Measurements from ENCODE around the gene ZNF497. TPM values are rescaled to one million over a fixed set of nuclear protein-coding genes. Genes with fewer than 3 reads are reported as not detected.

Gene ZNF497
- polyA plus RNA-seq, 12 donors: 1.6 to 3.0 (median 1.9) TPM; not detected in 2

DNA sequence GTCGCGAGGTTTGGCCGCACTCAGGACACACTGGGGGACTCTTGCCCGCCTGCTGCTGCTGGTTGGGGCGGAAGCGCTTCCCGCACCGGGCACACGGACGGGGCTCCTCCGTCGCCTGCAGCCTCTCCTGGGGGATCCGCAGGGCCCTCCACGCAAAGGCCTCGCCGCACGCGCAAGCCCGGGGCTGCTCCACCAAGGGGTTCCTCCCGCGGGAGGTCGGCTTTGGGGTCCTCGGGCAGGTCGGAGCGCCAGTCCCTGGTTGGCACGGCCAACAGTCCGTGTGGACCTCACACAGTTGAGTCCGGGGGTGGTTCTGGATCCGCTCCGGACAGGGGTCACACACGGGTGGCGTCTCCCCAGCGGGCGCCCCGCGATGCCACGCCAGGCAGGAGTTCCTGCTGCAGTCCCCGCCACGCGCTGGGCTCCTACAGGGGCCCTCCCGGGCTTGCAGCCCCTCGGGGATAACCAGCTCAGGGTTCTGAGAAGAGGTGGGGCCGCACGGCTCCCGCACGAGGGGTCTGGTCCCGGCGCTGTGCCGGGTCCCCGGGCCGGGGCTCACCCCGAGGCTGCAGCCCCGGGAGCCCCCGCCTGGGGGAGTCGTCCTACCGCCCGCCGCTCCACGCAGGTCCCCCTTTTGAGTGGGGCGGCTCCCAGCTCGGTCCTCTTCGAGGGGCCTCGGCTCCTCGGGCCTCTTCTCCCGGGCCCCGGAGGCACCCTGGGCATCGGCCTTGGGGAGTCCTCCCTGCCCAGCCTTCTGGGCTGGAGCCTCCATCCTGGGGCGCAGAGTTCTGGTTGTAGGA, 6.2 kb upstream of the ZNF497 start:
- DNase-seq: no peak

DNA sequence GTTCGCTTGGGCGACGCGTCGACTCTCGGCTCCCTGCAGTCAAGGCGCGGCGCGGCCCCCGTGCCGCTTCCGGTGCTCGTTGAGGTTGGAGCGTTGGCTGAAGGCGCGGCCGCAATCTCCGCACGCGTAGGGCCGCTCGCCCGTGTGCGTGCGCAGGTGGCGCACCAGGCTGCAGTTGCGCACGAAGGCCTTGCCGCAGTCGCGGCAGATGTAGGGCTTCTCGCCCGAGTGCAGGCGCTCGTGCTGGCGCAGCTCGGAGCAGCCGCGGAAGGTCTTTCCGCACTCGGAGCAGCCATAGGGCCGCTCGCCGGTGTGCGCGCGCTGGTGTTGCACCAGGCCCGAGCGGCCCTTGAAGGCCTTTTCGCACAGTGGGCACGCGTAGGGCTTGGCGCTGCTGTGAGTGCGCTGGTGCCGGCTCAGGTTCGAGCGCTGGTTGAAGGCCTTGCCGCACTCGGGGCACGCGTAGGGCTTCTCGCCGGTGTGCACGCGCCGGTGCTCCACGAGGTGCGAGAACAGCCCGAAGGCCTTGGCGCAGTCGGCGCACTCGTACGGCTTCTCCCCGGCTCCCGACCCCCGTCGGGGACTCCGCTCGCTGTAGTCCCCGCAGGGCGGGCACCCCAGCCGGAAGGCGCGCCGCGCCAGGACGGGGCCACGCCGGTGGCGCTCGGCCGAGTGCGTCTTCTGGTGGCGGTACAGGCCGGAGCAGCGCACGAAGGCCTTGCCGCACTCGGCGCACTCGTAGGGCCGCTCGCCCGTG, 5.3 kb upstream of the ZNF497 start:
- DNase-seq: no peak

DNA sequence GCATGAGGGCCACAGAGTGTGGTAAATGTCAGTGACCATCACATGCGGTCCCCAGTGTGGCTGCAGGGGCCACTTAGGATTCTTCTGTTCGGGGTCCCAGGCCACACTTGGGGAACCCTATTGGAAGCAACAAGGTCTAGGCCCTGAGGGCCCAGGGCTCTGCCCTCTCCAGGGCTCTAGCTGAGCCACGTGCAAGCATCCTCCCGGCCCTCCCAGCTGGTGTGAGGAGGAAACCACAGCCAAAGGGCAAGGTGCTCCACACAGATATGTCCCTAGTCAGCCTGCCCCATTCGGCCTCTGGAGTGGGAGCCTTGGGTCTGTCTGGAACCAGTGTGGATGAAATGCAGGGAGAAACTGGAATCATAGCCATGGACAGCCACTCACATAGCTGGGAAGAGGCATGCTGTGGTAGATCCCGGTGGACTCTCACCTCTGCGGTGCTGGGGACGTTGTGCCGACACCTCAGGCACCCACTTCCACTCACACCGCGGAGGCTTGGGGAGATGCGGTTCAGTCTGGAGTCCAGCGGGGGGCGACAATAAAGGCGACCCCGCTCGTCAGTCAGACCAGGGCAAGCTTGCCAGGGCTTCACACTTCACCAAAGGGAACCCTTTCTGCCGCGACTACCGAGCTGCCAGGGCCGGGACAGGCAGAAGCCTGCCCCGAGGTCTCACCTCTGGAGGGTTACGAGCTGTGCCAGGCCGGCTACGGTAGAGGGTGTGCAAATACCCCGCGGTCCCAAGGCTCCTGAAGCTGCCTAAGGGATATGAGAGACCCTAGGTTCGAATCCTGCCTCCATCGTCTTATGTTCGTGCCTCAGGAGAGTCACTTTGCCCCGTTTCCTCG, 4.3 kb upstream of the ZNF497 start:
- no peak for DNase-seq

DNA sequence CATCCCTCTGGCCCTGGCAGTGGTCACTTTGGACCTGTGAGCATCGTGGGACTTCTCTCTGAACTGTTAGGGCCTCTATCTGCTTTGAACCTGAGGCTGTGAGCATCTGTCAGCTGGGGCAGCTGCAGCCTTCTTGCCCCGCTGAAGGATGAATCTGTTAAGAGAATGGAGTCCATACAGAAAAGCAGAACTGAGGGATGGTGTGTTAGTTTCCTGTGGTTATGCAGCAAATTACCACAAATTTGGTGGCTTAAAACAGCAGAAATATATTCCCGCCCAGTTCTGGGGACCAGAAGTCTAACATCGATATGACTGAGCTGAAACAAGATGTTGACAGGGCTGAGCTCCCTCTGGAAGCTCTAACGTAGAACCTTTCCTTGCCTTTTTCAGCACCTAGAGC, 1.6 kb upstream of the ZNF497 start:
- DNase-seq: no peak

DNA sequence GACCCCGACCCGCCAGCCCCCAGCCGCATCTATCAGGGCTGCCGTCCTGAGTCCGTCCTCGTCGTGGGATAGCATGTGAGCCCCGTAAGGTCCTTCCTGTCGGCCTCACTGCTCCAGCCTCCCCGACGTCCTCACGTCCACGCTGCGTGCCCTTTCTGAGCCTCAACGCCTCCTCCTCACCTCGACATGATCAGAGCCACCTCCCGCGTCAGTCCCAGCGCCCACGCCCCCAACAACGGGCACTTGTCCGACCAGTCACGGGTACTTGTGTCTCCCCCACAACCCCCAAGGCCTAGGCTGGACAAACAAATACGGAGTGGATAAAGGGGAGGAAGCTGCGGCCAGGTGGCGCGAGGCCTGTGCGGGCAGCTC, 665 bp downstream of the ZNF497 start:
- no peak for DNase-seq

DNA sequence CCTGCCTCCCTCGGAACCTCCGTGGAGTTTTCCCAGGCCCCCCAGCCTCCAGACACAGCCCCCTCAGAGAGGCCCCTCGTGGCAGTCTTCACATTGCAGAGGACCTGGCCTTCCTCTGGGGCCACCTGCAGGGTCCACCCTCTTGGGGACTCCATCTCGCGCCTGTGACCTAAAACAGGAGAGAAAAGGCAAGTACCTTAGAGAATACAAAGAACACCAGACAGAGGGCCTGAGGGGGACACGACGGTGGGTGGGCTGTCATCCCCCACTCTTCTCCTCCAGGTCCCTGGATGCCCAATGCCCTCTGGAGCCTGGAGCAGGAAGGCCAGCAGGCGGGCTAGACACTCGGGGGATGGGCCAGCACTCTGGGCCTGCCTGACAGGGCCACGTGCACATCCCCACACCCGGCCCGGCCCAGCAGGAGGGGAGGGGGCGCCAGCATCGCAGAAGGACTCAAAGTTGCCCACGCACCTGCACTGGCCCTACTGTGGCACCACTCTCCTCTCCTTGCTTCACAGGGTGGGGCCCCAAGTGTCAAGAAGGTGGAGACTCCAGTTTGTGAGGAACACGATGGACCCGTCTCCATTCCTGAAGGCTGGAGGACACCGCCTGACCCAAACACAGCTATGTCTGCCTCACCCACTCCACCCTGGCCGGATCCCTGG, 4.9 kb downstream of the ZNF497 start:
- DNase-seq: no peak

DNA sequence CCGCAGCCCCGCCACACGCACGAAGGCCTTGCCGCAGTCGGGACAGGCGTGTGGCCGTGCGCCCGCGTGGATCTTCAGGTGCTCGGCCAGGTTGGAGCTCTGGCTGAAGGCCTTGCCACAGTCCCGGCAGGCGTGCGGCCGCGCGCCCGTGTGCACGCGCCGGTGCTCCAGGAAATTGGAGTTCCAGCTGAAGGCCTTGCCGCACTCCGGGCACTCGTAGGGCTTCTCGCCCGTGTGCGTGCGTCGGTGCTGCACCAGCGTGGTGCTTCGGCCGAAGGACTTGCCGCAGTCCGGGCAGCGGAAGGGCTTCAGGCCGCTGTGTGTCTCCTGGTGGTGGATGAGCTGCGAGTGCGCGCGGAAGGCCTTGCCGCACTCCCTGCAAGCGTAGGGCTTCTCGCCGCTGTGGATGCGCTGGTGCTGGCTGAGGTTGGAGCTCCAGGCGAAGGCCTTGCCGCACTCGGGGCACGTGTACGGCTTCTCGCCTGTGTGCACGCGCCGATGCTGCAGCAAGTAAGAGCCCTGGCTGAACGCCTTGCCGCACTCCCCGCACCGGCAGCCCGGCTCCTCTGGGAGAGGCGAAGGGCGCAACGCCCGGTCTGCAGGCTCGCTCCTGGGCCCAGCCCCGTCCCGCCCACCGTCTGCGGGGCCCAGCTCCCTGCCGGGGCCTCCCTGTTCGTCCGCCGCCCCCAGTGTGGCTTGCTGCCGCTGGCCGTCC, 5.6 kb downstream of the ZNF497 start:
- peak; percentile 41 for DNase-seq

DNA sequence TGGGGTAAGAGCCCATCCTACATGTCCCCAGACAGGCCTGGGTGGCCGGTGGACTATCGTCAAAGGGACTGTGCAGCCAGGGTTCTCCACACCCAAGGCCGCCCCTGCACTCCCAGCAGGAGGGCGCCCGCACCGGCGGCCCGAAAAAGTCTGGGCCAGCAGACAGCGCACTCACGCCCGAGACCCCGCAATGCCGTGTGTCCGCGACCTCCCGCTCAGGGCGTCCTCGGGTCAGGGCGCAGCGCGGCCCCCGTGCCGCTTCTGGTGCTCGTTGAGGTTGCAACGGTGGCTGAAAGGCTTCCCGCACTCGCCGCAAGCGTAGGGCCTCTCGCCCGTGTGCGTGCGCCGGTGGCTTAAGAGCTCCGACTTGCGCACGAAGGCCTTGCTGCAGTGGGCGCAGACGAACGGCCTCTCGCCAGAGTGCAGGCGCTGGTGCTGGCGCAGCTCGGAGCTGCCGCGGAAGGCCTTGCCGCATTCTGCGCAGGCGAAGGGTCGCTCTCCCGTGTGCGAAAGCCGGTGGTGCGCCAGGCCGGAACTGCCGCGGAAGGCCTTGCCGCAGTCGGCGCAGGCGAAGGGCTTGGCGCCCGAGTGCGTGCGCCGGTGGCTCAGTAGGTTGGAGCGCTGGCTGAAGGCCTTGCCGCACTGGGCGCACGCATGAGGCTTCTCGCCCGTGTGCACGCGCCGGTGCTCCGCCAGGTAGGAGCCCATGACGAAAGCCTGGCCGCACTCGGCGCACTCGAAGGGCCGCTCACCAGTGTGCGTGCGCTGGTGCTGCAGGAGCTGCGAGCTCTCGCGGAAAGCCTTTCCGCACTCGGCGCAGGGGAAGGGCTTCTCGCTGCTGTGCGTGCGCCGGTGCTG, 6.4 kb downstream of the ZNF497 start:
- DNase-seq: peak; percentile 28

DNA sequence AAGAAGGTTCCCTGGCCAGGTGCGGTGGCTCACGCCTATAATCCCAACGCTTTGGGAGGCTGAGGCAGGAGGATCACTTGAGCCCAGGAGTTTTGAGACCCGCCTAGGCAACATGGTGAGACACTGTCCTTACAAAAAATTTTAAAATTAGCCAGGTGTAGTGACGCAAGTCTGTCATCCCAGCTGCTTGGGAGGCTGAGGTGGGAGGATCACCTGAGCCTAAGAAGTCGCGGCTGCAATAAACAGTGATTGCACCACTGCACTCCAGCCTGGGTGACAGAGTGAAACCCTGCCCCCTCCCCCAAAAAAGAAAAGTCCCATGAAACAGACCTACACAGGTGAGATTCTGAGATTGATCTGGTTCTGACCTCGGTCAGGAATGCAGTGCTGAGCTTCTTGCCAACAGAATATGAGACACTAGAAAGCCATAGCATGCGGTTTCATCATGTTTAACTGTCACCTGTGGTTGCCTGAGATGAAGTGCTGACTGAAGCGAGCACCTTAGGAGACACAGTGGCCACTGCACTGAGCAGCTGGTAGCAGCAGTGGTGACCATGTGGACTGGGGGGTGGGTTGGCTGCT, 7.2 kb downstream of the ZNF497 start:
- no peak for DNase-seq

DNA sequence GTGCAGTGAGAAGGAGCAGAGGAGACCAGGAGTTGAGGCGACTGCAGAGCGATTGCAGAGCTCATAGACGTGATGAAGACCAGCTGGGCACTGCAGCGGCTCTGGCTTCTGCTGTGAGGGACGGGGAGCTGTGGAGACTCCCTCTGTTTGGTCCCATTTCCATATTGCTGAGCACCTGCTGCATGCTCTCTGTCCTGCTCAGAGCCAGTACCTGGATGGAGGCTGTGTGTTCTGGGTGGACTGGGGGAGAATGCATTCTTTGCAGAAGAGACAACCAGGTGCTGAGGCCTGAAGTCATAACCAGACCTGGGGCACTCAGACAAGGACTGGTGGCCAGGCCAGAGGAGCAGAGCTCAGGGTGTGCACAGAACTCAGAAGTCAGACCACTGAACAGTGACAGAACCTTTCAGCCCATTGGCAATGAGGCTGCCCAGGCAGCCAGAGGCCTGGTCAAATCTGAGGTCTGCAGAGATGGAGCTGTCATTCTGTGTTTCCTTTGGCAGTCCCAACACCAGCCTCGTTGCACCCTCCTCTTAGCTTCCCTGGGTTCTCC, 8.0 kb downstream of the ZNF497 start:
- DNase-seq: no peak

DNA sequence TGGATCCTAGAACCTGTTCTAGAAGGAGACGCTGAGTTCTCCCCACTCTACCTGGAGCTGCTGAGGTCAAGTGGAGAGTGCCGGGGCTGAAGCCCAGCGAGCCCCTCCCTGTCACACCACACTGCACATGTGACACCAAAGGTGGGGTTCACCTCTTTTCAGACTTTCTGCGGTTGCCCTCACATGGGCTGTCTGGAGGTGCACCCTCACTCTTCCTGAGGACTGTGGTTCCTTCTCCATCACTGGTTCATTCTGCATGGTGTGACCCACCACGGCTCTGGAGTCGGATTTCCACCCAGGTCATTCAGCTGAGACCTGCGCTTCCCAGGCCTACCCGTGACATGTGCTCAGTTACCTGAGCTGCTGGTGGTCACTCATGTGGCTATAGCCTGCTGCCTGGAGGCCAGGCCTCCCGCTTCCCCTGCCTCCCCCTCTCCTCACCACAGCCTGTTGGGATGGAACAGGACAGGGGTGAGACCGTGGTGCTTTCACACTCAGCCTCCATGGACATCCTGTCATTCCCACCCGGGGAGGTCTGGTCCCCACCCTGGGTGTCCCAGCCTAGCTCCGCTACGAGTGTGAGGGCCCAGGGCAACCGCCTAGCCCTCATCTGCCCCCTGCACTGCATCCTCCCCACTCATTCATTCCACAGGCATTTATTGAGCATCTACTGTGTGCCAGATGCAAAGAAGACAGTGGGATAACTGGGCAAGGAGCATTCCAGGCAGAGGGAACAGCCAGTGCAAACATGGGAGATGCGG, 8.7 kb downstream of the ZNF497 start:
- DNase-seq: no peak

DNA sequence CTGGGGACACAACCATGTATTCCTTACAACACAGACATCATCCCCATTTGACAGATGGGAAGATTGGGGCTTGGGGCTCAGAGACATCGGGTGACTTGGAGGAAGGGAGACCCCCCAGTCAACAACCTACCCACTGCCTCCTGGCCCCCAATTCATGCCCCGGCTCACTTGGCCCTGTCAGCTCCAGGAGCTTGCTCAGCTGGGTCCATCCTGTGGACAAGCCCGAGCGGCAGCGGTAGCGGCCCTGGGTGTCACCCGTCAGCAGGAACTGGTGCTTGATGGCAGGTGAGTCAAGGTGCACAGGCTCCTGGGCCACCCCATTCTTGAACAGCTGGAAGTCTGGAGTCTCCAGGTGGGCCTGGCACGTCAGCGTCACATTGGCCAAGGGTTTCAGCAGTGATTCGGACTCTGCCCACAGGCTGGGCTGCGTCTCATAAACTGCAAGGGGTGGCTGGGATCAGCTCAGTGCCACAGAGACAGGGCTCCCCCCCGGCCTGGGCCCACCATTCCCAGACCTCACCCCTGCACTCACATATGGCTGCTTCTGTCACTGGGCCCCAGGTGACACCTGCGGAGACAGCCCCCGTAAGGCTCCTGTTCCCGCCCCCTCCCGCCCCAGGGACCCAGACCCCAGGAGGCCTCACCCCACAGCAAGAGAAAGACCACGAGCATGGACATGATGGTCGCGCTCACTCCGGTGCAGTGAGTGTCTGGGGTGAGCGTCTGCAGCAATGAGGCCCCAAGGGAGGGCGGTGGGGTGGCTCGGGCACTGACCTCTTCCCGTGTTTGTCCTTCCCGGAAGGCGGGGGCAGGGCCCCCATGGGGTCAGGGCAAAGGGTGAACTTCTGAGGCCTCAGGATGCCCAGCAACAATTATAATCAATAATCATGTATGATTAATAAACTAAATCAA, 9.5 kb downstream of the ZNF497 start, which contains the start of gene A1BG:
TSS of gene A1BG (minus strand) at position 733 of the 912 bp plus-strand sequence. CDS start at position 678, 55 bp downstream.
- DNase-seq: no peak

DNA sequence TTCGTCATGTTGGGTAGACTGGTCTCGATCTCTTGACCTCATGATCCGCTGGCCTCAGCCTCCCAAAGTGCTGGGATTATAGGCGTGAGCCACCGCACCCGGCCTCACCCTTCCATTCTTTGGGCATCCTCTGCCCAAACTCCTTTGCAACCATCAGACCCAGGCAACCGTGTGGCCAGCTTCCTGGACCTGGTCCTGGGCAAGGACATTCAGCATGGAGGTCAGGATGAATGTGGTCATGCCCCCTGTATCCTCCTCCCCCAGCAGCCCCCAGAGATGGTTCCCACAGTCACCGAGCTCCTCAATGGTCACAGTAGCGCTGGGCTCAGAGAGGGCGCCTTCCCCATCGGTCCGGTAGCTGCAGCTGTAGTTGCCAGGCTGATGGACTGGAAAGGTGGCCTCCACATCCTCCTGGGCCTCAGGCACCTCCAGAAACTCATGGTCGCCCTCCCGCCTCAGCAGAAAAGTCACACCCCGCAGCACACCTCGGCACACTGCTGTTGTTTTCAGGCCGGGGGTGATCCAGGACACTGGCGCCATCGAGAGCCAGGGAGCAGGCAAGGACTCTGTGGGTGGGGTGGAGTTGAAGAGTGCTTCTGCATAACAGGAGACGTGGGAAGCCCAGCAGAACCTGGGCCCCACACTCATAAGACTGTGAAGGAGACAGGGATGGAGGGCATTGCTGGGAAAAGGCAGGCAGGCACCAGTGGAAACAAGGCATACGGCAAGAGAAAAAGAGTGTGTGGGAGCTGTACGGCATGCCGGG, 10.4 kb downstream of the ZNF497 start:
- no peak for DNase-seq

DNA sequence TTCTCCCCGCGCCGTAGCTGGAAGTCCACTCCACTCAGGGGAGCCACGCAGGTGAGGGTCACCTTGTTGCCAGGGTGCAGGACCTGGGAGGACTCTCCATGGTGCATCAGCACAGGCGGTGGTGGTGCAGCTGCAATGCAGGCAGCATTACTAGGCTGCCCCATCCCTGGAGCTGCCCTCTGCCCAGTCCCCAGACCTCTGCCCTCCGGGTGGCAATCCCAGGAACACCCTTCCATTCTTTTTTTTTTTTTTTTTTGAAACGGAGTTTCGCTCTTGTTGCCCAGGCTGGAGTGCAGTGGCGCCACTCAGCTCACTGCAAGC, 11.0 kb downstream of the ZNF497 start:
- DNase-seq: no peak

DNA sequence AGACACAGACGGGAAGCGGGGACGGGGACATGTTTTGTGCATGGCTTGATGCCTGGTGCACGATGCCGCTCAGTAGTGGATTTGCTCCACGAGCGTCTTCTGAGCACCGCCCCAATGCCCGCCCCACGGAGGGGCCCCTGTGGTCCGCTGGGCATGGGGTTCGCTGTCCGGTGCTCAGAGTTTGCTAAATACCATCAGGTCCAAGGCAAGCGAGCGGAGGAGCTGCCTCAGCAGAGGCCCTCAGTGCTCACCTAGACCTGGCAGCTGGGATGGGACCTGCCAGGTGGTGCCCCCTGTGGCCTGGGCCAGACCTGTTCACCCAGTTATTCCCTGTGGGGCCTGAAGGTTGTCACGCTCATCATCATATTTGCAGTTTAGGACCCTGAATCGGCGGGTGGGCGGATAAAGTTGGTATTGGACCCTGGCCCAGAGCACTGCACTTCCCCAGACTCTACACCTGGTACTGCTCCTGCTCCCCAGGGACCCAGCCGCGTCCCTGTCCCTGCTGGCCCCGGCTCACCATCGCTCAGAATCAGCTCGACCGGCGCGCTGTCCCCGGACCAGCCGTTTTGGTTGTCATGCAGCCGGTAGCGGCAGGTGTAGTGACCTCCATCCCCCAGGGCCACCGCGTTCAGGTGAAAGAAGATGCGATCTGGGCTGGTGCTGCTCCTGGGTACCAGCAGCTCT, 11.5 kb downstream of the ZNF497 start:
- DNase-seq: no peak

Measured in muscle of arm (tissue), 12 donors.